Bladder microvascular endothelial cell (primary cell): ENCODE measurements around the gene DUS1L. TPM values are rescaled to one million over a fixed set of nuclear protein-coding genes. Genes with fewer than 3 reads are reported as not detected.

Experiments
- total RNA-seq: library from RNA; depleted of rRNA; stranded (reverse); fragments of >200 nt; gene quantifications from 2 replicates; pipeline ENCODE4 v1.2.3, GENCODE V29; 2014

DUS1L gene
- total RNA-seq, result 54.6 and 59.5 TPM in 2 replicates

DNA sequence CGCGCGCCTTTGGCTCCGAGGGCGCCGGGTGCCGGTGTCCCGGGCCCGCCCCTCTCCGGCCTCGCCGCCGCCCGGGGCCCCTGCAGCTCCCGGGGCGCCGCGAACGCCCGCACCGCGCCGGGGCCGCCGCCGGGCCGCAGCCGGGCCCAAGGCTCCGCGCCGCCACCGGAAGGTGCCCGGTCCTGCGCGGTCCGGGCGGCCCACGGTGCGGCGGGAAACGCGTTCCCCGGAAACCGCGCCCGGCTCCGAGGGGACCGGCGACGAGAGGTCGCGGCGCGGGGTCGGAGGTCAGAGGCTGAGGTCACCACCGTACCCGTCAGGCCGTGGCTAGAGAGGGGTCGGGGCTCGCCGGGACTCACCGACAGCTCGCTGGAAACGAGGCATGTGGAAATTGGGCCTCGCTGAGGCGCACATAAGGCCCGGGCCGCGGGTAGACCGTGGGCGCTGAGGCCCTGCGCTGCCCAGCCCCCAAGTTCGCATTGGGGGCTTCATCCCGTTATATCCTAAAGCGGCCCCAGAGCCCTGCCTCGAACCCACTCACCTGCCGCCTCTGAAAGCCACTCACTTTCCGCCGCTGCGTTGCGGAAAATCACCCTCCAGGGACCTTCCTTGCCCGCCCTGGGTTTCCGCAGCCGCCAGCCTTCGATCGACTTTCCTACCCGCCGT, at the start of gene DUS1L:
Gene DUS1L, minus strand, starts transcription at position 167 of the 666 bp plus-strand sequence. CDS start 745 bp downstream, outside the sequence.

DNA sequence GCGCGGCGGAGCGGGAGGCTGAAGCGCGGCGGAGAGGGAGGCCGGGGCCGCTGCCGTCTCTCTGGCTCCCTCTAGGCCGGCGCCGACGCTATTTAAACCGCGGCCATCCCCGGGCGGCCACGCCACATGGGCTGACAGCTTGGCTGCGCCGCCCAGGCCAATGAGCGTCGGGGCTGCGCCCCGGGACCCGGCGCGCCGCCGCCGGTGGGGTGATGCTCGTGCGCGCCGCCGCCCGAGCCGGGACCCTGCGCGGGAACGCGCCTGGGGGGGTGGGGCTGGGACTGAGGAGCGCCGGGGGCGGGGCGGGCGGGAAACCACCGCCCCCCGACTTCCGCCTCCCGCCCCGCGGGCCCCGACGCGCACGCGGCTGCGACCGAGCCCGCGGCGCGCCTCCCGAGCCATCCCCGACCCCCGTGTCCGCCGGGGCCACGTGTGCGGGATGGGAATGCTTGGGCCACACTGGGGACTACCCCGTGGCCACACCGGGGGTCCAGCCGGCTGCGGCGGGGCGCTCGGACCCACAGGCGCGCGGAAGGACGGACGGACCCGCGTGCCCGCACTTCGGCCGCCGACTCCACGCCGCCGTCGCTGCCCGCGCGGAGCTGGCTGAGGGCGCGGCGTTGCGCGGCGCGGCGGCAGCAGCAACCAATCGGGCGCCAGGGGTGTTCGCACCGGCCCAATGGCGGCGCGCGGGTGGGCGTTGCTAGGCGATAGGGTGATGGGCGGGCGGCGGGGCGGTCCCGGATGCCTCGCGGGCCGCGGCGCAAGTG, 32.8 kb upstream of the DUS1L start, which contains the start of gene FASN:
Gene FASN, minus strand, starts transcription at position 68 of the 770 bp plus-strand sequence. CDS start 1,791 bp downstream, outside the sequence.

DNA sequence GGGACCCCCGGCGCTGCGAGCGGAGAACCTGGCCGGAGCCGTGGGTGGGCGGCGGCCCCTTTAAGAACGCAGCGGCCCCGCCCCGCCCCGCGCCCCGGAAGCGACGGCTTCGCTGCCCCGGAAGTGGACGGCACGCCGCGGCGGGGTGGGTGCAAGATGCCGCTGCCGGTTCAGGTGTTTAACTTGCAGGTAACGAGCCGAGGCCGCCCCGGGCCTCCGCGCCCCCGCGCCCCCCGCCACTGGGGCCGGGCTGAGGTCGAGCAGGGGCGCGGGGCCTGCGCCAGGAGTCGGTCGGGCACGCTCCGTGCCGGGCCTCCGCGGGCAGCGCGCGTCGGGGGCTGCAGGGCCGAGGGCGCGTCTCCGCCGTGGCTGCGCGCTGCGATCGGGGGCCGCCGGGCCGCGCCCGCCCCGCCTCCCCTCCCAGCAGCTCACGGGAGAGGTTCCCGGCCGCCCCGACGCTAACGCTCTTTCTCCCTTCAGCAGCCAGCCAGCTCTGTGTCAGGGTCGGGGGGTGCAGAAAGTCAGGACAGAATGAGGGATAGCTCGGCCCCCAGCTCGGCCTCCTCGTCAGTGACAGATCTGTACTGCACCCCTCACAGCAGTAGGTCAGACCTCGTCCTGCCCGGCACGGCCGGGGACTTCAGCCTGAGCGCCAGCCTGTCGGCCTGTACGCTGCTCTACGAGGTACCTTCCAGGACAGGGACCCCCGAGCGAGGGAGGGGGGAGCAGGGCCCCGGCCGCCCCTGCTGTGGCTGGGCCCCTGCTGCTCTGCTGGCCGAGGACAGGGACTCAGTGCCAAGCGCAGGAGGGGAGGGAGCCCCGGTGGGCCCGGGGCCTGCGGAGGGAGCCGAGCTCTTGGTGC, 13.6 kb downstream of the DUS1L start, which contains the start of the genes GPS1 and RFNG:
Gene GPS1, plus strand, starts transcription at position 123 of the 862 bp plus-strand sequence. Its CDS starts 34 bp downstream, at position 157.
Gene RFNG, minus strand, starts transcription at position 36 of the 862 bp plus-strand sequence. CDS start 45 bp downstream, outside the sequence.

DNA sequence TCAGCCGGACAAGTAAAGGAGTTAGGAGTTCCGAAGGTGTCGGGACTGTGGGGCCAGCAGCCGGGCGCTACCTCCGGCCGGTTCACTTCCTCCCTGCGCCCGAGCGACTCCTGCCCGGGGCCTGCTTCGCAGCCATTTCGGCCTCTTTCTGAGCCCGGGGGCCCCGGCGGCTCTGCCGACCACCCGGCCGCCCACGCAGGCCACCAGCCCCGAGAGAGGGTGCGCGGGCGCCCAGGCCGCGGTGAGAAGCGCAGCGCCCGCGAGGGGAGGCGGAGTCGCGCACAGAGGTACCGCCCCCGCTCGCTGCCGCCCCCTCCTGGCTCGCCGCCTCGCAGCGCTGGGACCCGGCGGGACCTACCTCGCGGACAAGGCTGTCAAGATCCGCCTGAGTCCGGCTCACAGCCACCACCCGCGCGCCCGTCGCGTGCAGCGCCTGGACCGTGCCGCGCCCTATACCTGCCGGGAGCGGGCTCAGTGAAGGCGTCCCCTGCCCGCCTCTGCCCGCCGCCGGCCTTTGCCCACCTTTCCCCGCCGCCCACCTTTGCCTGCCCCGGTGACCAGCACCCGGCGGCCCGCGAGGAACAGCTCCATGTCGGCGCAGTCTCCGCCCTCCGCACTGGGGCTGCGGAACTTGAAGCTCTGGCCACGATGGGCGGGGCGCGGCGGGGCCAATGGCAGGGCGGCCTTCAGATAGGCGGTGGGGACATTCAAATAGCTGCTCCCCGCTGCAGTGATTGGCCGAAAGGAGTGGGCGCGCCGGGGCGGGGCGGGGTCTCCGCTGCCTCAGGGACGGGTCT, 28.3 kb downstream of the DUS1L start, which contains the start of gene DCXR:
Gene DCXR, minus strand, starts transcription at position 606 of the 797 bp plus-strand sequence. Its CDS starts 15 bp downstream, at position 591.

DNA sequence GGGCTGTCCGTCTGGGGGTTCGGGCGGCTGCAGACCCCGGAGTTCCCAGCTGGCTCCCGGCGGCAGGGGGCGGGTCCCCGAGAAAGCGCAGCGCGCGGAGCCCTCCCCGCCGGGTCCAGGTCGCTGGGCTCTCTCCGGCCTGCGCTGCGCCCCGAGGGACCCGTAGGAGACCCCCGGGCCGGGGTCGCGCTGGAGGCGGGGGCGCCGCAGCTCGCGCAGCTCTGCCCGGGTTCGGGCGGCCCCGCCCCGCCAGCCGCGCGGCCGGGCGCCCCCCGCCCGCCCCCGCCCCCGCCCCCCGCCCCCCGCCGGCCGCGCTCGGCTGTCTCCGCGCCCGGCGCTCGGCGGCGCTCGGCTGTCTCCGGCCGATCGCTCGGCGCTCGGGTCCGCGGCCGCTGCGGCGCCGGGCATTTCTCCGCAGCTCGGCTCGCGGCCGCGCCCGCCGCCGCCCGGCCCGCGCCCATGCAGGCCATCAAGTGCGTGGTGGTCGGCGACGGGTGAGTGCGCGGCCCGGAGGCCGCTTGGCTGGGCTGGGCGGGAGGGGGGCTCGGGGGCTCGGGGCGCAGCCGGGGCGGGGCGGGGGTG, 34.2 kb downstream of the DUS1L start, which contains the start of gene RAC3:
Gene RAC3, plus strand, starts transcription at position 376 of the 582 bp plus-strand sequence. Its CDS starts 84 bp downstream, at position 460.

DNA sequence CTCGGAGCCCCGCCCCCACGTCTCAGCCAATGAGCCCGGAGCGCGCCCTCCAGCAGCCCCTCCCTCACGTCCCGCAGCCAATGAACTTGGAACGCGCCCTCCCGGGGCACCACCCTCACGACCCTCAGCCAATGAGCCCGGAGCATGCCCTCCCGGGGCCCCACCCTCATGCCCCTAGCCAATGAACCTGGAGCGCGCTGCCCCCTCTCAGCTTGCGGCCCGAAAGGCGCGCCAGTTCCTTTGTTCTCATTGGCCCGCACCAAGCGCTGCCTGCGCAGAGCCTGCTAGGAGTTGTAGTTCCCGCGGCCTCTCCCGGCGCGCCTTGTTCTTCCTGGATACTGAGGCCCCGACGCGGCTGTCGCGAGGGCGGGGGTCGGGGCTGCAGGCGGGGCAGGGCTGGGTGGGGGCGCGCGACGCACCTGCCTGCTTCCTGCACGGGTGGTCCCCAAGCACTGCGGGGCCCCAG, 42.6 kb downstream of the DUS1L start, which contains the start of gene LRRC45:
Gene LRRC45, plus strand, starts transcription at position 325 of the 466 bp plus-strand sequence. CDS start 339 bp downstream, outside the sequence.

DNA sequence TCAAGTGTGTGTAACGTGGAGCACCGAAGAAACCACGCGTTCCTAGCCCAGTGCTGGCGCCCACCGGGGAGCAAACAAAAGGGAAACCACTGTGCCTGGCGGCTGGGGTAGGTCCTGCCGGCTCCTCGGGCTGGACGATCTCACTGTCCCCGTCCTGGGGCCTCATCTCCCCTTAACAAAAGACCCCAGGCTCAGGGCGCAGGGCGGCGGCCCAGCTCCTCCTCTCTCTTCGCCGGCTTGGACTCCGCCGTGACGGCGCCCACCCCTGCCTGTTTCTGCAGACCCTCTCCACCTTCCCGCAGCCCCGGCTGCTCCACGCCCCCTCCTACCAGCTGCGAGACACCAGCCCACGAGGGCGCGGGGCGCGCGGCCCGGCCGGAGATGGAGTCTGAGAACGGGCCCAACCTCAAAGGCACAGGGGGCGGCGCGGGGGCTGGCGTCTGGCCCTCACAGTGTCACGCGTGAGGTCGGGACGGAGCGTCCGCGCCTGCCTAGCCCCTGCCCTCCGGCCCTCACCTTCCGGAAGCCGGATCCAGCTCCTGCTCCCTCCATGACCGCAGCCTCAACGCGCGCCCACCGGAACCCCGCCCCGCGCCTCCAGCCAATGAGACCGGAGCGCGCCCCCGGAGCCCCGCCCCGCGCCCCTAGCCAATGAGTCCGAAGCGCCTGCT, 43.2 kb downstream of the DUS1L start, which contains the start of gene CENPX:
Gene CENPX, minus strand, starts transcription at position 569 of the 671 bp plus-strand sequence. Its CDS starts 17 bp downstream, at position 552.

Other genes with a start within 250 kb of the DUS1L start
- gene MCRIP1, start 232.5 kb downstream of the DUS1L start, total RNA-seq, result 120 and 122 TPM in 2 replicates
- gene PPP1R27, start 230.8 kb downstream of the DUS1L start, total RNA-seq, result not detected in 2 replicates
- gene P4HB, start 205.3 kb downstream of the DUS1L start, total RNA-seq, result 635 and 762 TPM in 2 replicates
- gene ARHGDIA, start 194.5 kb downstream of the DUS1L start, total RNA-seq, result 105 and 173 TPM in 2 replicates
- gene ALYREF, start 174.2 kb downstream of the DUS1L start, total RNA-seq, result 167 and 225 TPM in 2 replicates
- 128 and 151 TPM in 2 replicates for gene ANAPC11, start 174.1 kb downstream of the DUS1L start, total RNA-seq
- 0.19 TPM in 1 of 2 replicates, not detected in the other for gene NPB, start 163.6 kb downstream of the DUS1L start, total RNA-seq
- 39.6 and 48.7 TPM in 2 replicates for gene PCYT2, start 154.4 kb downstream of the DUS1L start, total RNA-seq
- 21.1 and 22.8 TPM in 2 replicates for gene SIRT7, start 147.6 kb downstream of the DUS1L start, total RNA-seq
- gene MAFG, start 138.1 kb downstream of the DUS1L start, total RNA-seq, result 12.0 and 22.8 TPM in 2 replicates
- 35.5 and 101 TPM in 2 replicates for gene PYCR1, start 128.5 kb downstream of the DUS1L start, total RNA-seq
- gene MYADML2, start 118.6 kb downstream of the DUS1L start, total RNA-seq, result not detected in 2 replicates
- 0.19 TPM in 1 of 2 replicates, not detected in the other for gene NOTUM, start 104.6 kb downstream of the DUS1L start, total RNA-seq
- gene ASPSCR1, start 88.2 kb downstream of the DUS1L start, total RNA-seq, result 16.5 and 25.6 TPM in 2 replicates
- gene CENPX, start 42.9 kb downstream of the DUS1L start, total RNA-seq, result 26.7 and 47.4 TPM in 2 replicates
- gene LRRC45, start 42.5 kb downstream of the DUS1L start, total RNA-seq, result 13.9 and 22.8 TPM in 2 replicates
- 13.1 and 14.3 TPM in 2 replicates for gene RAC3, start 34.1 kb downstream of the DUS1L start, total RNA-seq
- 28.7 and 48.2 TPM in 2 replicates for gene DCXR, start 28.1 kb downstream of the DUS1L start, total RNA-seq
- 17.0 and 29.6 TPM in 2 replicates for gene RFNG, start 14.0 kb downstream of the DUS1L start, total RNA-seq
- 72.7 and 85.7 TPM in 2 replicates for gene GPS1, start 13.9 kb downstream of the DUS1L start, total RNA-seq
- gene FASN, start 32.4 kb upstream of the DUS1L start, total RNA-seq, result 73.0 and 95.0 TPM in 2 replicates
- gene CCDC57, start 147.0 kb upstream of the DUS1L start, total RNA-seq, result 4.9 and 11.0 TPM in 2 replicates
- 146 and 192 TPM in 2 replicates for gene SLC16A3, start 163.2 kb upstream of the DUS1L start, total RNA-seq
- 40.8 and 76.5 TPM in 2 replicates for gene CSNK1D, start 207.9 kb upstream of the DUS1L start, total RNA-seq